Activated CD4-positive, alpha-beta T cell treated with anti-CD3 and anti-CD28 coated beads for 4 hours (primary cell): ENCODE data around the gene HIC2.
A peak's percentile ranks its signal among the peaks of the same experiment; 100 is the strongest.
"Not testable (repeated sequence)": the region's sequence is repeated elsewhere in the genome, so short reads cannot be mapped to it uniquely, and the experiment has no call there.

ENCODE experiments used
- DNase-seq, 2 donors: peaks; one replicate each; pipeline ENCODE4 v3.0.0-alpha.2; 2020

HIC2 gene, protein sequence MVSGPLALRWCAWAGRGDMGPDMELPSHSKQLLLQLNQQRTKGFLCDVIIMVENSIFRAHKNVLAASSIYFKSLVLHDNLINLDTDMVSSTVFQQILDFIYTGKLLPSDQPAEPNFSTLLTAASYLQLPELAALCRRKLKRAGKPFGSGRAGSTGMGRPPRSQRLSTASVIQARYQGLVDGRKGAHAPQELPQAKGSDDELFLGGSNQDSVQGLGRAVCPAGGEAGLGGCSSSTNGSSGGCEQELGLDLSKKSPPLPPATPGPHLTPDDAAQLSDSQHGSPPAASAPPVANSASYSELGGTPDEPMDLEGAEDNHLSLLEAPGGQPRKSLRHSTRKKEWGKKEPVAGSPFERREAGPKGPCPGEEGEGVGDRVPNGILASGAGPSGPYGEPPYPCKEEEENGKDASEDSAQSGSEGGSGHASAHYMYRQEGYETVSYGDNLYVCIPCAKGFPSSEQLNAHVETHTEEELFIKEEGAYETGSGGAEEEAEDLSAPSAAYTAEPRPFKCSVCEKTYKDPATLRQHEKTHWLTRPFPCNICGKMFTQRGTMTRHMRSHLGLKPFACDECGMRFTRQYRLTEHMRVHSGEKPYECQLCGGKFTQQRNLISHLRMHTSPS

DNA sequence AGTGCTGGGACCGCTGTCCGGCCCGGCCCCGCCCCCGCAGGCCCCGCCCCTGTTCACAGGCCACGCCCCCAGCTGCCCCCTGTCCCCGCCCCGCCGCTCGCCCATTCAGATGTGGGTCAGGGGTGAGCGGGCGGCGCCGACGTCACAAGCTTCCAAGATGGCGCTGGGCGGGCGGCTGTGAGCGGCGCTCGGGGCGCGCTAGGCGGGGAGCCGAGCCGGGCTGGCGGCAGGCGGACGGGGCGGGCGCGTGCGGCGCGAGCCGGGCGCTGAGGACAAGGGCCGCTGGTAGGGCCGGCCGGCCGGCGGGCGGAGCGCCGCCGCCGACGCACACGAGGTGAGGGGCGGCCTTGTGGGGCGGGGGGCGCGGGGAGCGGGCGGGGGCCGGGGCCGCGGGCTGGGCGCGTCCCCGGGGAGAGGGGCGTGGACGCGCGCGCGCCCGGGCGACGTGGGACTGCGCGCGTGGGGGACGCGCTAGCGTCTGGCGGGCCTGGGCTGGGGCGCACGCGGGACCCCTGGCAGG is at the start of gene HIC2:
HIC2 (plus strand) TSS at position 145 of the 520 bp plus-strand sequence. CDS start 25,461 bp downstream, outside the sequence.
- DNase-seq: peak in 1 of 2 donors; percentile 7

DNA sequence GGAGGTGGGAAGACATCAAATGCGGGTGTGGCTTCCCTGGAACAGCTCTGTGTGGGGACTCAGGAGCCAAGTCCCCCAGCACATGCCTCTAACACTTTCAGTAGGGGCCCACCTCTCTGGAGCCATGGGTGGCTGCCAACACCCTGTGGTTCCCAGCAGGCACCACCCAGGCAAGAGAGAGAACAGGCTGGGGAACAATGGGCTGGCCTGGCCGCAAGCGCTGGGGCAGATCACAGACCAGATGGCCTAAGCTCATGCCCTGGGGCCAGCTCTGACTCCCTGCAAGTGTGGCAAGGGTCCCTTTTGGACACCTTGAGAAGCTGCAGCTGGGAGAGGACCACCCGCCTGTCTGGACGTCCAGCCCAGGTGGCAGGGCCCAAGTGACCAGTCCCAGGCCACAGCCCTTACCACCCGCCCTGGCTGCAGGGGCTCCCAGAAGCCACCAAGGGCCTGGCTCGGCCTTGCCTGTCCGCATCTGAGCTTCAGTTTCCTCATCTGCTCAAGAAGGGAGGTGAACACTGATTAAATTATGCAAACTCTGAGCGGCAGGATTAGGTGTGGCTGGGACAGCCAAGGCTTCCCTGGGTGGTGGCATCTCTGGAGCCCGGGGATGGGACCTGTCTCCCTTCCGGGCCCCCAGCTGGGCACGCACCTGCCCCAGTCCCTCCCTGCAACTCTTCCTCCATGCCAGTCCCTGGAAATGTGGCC is 48.4 kb upstream of the HIC2 start:
- DNase-seq: not testable (repeated sequence)

DNA sequence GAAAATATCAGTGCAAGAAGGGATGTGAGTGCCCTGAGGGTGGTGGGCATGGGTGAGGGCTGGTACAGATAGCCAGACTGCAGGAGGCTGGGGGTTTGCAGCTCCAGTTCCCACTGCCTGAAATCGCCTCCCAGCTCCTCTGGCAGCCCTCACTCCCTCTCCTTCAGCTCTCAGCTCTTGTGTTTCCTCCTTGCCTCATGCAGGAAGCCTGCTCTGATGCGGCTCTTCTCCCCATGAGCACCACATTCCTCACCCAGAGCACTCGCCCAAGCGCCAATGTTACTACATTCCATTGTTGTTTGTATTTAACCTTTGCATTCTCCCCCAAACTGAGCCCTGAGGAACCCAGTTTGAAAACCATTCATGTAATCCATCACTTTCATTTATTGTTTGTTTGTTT is 41.3 kb upstream of the HIC2 start:
- not testable (repeated sequence) for DNase-seq

DNA sequence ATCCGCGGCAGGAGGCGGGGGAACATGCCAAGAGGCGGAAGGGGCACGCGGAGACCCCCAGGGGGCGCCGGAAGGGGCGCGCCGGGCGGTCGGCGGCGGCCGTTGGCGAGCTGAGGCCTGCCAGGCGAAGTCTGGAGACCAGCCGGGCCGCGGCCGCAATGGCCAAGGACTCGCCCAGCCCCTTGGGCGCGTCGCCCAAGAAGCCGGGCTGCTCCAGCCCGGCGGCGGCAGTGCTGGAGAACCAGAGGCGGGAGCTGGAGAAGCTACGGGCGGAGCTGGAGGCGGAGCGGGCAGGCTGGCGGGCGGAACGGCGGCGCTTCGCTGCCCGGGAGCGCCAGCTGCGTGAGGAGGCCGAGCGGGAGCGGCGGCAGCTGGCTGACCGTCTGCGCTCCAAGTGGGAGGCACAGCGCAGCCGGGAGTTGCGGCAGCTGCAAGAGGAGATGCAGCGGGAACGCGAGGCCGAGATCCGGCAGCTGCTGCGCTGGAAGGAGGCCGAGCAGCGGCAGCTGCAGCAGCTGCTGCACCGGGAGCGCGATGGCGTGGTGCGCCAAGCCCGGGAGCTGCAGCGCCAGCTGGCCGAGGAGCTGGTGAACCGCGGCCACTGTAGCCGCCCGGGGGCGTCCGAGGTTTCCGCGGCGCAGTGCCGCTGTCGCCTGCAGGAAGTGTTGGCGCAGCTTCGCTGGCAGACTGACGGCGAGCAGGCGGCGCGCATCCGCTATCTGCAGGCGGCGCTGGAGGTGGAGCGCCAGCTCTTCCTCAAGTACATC is 33.3 kb upstream of the HIC2 start, which contains the start of gene RIMBP3B:
RIMBP3B (plus strand) TSS at position 51 of the 767 bp plus-strand sequence; CDS start at position 159, 108 bp downstream.
- DNase-seq: not testable (repeated sequence)

DNA sequence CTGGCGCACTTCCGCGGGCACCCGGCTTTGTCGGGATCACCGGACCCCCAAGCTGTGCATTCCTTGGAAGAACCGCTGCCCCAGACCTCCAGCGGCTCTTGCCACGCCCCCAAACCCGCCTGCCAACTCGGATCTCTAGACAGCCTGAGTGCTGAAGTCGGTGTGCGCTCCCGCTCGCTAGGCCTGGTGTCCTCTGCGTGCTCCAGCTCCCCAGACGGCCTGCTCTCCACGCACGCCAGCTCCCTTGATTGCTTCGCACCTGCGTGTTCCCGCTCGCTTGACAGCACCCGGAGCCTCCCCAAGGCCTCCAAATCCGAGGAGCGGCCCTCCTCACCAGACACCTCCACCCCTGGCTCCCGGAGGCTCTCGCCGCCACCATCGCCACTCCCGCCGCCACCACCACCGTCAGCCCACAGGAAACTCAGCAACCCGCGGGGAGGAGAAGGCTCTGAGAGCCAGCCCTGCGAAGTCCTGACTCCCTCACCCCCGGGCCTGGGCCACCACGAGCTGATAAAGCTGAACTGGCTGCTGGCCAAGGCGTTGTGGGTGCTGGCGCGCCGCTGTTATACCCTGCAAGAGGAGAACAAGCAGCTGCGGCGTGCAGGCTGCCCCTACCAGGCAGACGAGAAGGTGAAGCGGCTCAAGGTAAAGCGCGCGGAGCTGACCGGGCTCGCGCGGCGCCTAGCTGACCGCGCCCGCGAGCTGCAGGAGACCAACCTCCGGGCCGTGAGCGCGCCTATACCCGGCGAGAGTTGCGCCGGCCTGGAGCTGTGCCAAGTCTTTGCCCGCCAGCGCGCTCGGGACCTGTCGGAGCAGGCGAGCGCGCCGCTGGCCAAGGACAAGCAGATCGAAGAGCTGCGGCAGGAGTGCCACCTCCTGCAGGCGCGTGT is 32.5 kb upstream of the HIC2 start:
- not testable (repeated sequence) for DNase-seq

DNA sequence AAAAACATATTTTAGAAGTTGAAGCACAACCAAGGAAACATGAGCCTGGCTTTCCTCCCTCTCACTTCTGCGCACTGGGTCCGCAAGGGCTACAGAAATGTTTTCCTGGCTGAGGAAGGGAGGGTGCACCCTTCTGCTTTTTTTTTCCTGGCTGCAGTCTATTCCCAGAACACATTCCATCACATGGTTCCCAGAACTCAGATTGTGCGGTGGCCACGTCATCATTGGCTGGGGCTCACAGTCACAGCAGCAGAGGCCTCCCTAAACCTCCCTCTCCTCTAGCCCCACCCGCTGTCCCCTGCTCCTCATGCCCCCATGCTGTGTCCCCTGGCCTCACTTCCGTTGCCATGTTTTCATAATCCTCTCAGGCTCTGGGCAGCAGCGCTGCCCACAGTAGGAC is 27.7 kb upstream of the HIC2 start:
- not testable (repeated sequence) for DNase-seq

DNA sequence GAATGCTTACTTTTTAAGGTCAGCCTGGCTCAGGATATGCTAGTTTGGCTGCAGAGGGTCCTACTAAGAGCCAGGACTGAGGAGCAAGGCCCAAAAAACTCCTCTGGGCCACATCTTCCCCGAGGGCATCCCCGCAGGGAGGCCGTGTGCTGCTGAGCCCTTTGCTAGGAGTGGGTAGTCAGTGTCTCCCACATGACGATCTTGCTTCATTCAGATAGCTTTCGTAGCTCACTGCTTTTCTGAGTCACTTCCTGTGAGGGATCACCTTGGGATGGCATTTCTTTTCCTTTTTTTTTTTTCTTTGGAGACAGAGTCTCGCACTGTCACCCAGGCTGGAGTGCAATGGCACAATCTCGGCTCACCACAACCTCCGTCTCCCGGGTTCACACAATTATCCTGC is 27.2 kb upstream of the HIC2 start:
- not testable (repeated sequence) for DNase-seq

DNA sequence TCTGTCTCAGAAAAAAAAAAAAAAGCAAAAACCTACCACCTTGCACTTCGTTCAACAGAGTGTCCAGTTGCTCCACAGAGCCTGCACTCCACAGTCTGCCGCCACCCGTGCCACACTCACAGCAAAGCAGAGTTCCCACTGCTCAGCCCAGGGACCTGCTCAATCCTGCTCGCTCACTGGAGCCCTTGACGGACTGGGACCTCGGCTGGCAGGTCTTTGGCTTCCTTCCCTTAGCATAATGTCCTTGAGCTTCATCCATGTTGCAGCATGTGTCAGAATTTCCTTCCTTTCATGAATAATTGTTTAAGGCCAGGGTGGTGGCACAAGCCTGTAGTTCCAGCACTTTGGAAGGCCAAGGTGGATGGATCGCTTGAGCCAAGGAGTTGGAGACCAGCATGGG is 22.6 kb upstream of the HIC2 start:
- DNase-seq: not testable (repeated sequence)

DNA sequence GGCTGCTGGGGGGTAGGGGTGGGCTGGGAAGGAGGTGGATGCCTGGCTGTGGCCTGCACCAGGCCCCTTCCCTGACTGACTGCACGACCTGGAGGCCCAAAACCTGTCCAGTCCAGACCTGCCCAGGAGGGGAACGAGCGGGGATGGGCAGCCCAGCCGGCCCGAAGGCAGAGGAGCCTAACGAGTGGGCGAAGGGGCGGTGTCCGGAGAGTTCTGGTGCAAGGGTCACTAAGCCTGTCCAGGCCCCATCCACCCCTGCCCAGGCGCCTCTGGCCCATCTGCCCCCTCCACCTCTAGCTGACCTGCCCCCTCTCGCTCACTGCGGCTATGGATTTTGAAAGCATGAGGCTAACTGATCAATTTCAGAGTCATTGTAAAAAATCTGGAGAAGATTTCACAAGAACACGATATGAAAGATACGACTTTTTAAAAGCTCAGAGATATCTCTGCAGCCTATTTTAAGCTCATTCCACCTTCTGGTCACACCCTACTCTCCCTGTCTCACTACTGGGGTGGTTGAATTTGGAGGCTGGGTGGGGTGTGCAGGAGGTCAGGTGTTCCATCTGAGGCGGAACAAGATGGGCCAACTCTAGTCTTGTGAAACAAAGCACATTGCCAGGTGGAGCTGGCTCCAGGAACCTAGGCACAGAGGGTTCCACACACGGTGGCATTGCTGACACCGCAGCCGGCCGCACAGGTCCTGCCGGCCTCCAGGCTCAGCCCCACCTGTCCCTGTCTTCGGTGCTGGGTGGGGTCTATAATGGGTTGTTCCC is 15.8 kb upstream of the HIC2 start:
- not testable (repeated sequence) for DNase-seq

DNA sequence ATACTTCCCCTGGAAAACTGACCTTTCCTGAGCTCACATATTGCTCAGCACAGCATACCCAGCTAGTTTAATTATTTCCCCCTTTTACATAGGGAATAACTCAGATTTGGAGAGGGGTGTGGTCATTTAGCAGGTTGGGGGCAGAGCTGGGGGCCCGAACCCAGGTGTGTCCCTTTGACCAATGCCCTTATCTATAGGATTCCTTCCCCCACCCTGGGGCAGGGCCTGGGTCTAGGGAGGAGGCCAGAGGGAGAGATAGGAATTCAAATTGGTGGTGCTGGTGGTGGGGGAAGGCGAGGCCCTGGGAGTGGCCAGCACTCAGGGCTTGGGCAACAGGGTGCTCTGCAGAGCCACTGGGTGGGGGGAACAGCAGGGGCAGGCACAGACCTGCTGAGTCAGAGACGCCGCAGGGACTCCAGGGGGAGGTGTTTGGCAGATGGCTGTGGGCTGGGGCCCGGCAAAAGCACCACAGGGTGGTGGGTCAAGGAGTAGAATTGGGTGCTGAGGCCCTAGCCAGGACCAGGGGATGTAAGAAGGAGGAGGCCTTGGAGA is 14.3 kb upstream of the HIC2 start:
- DNase-seq: not testable (repeated sequence)

DNA sequence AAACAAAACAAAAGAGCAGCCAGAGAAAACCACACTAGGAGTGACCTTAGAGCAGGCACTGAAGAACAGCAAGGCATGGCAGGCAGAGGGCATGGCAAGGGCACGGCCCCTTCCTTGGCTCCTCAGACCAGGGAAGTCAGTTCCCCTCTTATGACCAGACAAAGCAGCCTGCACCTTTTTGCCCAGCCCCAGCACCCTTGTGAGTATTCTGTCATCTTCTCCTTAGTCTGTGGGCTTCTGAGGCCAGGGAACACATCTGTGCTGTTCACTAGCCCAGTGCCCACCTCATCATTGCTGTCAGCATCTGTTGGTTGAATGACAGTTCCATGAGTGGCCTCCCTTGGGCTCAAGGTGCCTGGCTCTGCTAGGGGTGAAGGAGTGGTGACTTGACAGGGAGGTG is 10.0 kb upstream of the HIC2 start:
- DNase-seq: not testable (repeated sequence)

DNA sequence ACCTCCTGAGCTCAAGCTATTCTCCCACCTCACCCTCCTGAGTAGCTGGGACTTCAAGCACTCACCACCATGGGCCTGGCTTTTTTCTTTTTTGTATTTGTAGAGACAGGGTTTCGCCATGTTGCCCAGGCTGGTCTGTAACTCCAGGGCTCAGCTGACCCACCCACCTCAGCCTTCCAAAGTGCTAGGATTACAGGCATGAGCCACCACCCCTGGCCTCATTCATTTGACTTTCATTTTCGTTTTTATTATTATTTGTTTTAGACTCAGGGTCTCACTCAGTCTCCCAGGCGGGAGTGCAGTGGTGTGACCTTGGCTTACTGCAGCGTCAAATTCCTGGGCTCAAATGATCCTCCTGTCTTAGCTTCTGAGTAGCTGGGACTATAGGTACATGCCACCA is 9.4 kb upstream of the HIC2 start:
- DNase-seq: not testable (repeated sequence)

DNA sequence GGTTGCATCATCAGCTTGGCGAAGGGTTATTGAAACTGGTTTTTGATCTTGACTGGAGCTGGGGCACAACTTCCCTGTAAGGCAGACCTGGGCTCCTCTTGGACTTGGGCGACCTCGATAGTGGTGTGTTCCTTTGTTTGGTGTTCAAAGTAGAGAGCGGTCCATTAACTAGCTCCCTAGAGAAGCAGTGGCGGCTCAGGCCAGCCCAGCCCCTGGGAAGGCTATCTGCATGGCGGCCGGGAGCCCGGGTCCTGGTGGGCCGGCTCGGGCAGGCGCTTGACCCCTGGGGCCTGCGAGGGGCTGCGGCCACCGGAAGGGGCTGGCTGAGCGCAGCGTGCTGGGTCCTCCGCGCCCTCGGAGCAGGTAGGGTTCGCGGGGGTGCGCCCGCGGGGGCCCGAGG is 796 bp upstream of the HIC2 start:
- DNase-seq: not testable (repeated sequence)

DNA sequence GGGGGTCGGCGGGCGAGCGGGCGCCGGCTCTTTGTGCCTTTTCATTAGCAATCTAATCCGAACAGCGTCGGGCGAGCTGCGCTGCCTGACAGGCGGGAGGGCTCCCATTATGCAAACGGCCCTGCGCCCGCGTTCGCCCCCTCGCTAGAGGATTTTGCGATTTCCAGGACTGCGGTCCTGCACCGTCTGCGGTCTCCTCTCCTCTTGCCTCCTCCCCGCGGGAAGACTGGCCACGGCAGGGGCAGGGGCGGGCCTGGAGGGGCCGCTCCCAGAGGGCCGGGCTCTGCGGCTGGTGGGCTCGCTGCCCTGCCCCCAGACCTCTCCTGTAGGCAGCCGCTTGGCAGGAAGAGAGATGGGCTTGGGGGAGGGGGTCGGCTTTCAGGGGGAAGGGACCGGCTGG is 682 bp downstream of the HIC2 start:
- not testable (repeated sequence) for DNase-seq

DNA sequence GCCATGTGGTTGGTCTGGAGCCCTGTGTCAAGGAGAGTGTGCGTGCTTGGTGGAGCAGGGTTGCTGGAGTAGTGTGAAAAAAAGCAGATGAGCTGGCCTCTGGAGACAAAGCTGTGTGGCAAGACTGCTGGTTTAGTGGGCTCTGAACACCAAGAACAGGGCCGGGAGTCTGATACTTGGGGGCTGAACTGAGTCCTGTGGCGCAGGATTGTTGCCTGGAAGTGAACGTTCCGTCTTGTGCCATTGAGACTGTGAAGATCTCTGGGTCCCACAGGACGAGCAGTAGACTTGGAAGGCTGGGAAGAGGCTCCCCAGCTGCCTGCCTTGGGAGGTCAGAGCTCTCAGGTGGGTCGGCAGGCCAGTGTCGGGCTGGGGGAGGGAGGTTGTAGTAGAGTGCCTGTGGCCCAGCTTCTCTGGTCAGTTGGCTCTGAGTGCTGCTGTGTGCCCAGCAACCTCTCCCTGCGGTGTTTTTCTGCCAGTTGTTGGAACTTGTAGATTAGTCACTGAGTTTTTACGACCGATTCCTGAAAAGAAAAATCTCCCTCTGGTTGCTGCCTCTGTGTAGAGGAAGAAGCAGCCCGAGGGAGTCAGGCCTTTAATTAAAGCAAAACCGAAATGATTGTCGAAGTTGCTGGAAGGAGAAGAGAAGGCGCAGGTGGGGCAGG is 1.9 kb downstream of the HIC2 start:
- not testable (repeated sequence) for DNase-seq

DNA sequence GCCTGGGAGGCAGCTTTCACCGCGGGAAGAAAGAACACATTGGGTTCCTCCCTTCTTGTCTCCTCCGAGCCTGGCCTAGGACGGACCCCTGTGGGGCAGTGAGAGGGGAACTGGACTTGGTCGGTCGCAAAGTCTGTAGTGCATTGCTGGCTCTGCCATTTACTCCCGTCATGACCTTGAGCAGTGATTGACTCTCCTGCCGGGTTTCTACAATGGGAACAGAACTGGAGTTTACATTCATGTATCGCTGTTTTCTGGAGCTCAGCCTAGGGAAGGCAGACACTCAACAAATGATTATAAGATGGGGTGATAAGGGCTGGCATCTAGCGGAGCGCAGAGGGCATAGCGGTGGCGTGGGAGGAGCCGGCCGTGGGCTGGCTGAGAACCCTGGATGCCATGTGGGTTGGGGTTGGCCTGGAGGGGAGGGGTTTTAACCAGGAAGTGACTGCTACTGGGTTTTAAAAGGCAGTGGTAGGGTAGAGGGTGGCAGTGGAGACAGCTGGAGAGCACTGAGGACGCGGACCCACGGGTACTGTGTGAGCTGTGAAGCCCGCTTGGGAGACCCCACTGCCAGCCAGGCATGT is 3.1 kb downstream of the HIC2 start:
- not testable (repeated sequence) for DNase-seq

DNA sequence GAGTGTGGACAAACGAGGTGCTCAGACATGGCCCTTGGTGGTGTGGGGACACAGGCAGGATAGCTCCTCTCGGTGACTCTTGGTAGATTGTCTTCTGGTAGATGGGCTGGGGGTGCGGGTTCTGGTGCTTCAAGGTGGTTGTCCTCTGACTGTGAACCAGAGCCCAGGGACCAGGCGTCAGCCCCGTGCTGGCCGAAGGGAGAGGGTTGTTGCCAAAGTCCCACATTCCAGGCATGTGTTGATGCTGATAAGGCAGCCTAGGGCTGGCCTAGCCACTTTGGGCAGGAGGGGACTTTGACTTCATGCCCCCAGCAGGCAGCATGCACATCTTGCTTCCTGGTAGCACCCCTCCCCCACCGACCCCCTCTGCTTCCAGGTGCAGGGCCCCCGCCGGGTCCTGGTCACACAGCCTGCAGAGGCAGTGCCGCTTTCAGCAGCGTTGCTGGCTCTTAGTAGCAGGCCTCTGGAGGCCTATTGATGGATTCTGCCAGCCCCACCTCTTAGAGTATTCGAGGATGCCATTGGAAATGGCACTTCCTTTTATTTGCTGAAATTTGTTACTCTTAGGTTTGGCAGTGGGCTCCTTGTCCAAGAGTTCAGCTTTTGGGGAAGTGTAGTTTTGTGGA is 7.0 kb downstream of the HIC2 start:
- not testable (repeated sequence) for DNase-seq

DNA sequence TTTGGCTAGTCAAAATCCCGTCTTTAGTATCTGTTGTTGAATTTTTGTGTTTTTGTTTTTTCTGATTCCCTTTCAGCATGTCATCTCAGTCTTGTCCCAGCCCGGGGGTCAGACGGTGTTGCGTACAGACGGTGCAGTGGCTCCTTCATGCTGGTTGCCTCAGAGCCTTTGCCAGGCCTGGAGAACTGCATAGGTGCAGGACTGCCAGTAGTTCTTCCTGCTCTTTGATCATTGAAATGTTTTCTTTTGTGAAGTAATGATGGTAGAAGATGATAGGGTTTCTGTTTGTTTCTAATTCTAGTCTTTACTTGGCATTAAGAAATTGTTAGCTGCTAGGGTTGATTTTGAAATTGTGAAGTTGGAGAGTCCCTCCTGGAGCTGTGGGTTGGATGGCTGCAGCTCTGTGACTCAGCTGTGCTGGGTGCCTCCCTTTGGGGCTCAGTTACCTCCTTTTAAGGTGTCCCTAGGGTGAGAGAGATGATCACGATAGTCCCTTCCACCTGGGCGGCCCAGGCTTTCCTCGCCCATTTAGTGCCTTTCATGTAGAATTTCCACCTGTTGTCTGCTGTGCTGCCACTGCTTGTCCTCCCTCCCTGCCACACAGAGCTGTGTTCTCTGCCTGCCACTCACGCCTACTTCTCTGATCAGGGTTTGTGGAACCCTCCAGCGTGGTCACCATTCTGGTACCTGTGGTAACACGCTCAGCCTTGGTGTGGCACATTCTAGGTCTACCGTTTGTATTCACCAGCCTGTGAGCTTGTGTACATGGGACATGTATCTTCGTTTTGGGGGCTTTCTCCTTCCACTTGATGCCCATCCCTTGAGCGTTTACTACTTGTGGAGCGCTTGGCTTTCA is 17.4 kb downstream of the HIC2 start:
- DNase-seq: not testable (repeated sequence)
